Embryonic facial prominence (tissue), 1 donor: ENCODE data around the gene AFF4.
"Not testable (repeated sequence)": the region's sequence is repeated elsewhere in the genome, so short reads cannot be mapped to it uniquely, and the experiment has no call there.

ENCODE experiments used
- DNase-seq: peaks from one replicate; pipeline ENCODE4 v3.0.0-alpha.2; 2016; ENCODE audit errors: extremely low spot score

The AFF4 gene

GRCh38 chr5:132854992-132855391 lies 108.4 kb downstream of the AFF4 start:
- DNase-seq = not testable (repeated sequence)

DNA sequence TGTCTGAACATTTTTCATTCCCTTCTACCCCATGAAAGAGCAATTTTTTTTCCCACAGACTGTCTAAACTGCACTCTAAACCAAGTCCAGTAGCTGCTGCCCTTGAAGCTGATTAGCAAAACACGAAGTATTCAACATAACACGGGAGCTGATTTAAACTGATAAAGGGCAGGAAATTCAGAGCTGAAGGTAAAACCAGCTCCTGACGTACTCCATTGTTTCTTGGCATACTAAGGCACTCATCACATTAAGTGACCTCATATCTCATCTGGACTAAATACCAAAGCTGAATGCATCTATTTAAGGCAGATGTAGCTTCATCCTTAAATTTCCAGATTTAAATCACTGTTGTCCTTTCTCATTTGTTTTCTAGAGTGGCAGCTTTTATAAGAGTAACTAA lies 109.1 kb downstream of the AFF4 start:
- DNase-seq = no peak

GRCh38 chr5:132853790-132854189 lies 109.6 kb downstream of the AFF4 start:
- no peak for DNase-seq

DNA sequence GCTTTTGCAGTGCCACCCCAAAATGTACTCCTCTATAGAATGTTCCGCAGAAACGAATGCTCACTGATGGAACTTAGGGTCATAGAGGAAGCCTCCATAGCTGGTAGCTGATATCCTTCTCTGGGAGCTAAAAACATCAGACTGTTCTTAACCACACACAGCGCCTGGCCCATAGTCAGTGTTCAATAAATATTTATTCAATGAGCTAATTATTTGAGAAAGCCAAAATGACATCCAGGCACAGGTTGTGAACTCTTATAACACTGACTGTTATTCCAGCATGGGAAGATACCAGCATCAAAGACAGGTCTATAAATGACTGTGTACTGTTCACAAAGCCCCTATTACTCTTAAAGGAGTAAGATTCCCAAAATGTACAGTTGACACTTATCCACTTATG lies 110.1 kb downstream of the AFF4 start:
- no peak for DNase-seq

DNA sequence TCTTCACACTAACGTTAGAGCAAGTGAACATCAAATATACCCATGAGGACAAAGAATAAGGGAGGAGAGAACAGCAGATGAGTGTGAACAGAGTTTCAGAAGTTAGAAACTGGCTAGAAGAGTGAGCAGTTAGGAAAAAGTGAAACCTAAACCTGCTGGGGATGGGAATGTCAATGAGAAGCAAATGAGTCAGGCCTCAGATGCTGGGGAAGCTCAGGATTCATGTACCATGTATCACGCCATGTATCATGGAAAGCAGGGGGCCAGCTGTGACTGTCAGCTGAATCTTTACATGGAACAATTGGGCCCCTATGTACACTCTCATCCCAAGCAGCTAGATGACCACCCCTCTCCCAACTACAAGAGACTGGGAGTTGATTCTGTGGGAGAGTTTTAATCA lies 113.4 kb downstream of the AFF4 start:
- DNase-seq = no peak

DNA sequence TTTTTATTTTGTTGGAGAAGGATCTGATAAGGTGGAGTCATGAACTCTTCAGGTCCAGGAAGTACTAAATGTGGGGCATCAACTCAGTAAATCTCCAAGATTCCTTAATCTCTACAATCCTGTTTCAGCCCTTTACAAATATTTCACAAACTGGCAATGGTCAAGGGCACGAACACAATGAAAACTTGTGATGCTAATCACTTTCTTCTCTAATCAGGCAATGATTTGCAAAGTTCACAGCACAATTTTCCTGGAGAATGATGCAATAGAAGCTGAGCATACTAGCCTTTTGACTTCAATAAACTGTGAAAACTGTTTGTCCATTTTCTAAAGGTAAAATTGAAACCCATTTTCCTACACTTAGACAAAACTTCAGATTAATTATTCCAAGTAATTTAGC lies 114.1 kb downstream of the AFF4 start:
- DNase-seq = no peak

DNA sequence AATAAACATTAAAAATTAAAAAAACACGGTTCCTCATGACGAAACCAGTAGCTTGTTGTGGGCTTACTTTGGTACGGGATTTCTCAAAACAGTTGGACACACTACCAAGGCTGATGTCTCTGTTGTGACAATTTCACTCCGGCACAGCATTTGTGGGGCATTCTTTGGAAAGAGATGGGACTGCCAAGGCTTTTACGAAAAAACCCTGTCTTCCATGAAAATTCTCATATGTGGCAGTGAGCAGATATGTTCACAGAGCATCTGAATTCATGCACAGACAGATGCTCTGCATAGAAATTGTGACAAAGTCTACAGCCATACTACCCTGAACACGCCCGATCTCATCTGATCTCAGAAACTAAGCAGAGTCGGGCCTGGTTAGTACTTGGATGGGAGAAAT lies 115.2 kb downstream of the AFF4 start:
- DNase-seq = no peak

GRCh38 chr5:132841305-132841704 lies 122.1 kb downstream of the AFF4 start:
- DNase-seq = no peak

DNA sequence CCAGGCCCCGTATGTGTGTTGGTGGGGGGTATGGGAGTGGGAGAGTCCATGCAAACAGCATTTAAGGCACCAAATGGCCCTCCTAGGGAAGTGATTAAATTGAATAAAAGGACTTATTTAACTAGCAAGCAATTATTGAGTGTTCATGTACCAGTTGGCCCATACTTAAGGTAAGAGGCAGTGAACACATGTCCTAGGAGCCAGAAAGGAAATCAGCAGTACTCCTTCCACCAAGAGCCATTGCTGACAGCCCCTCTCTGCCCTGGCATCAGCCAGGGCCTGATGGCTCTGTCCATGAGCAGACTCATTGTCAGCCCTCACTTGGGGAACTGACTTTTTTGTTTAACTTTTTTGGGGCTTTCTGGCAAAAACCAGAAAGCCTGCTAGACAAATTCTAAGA lies 122.5 kb downstream of the AFF4 start:
- no peak for DNase-seq

DNA sequence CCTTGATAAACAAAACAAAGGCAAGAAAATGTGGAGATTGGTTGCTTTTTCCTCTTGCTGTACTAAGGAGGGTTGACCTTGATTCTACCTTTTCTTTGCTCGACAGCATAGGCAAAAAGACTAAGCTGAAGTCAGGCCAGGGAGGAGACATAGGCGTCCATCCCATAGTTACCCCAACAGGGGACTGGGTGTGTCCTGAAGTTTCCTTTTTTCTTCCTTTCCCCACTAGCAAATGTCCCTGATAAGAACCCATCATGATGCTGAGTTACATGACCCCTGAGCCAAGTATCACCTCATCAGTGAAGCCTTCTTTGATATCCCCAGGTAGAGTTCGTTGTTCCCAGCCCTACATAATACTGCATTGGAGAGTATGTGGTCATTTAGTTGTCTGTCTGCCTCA lies 123.1 kb downstream of the AFF4 start:
- no peak for DNase-seq

- DNase-seq = no peak
Measured at GRCh38 chr5:132839426-132840301, 123.8 kb downstream of the AFF4 start.

- DNase-seq = no peak
Measured at GRCh38 chr5:132838516-132839282, 124.7 kb downstream of the AFF4 start.

- DNase-seq = no peak
Measured at GRCh38 chr5:132837868-132838267, 125.6 kb downstream of the AFF4 start.

GRCh38 chr5:132836852-132837251 lies 126.6 kb downstream of the AFF4 start:
- no peak for DNase-seq

GRCh38 chr5:132834057-132834456 lies 129.4 kb downstream of the AFF4 start:
- no peak for DNase-seq

GRCh38 chr5:132832612-132833011 lies 130.8 kb downstream of the AFF4 start:
- no peak for DNase-seq

- no peak for DNase-seq
Measured at GRCh38 chr5:132831095-132831860, 132.2 kb downstream of the AFF4 start.

- no peak for DNase-seq
Measured at GRCh38 chr5:132830436-132831094, 132.9 kb downstream of the AFF4 start, which contains the start of gene SHROOM1. Gene SHROOM1, minus strand, starts transcription at chr5:132830647. Its CDS starts 4,507 bp downstream, at chr5:132826140.

GRCh38 chr5:132829742-132830435 lies 133.5 kb downstream of the AFF4 start:
- no peak for DNase-seq

- no peak for DNase-seq
Measured at GRCh38 chr5:132828846-132829494, 134.5 kb downstream of the AFF4 start.
